Nucleus accumbens (tissue), 56 donors: Measurements from ENCODE around the gene IL1B.
"Not testable (repeated sequence)": the region's sequence is repeated elsewhere in the genome, so short reads cannot be mapped to it uniquely, and the experiment has no call there.

Source experiments
- DNase-seq, 56 donors: peaks; one replicate each; lab custom pipeline; 2025; lab: John Stamatoyannopoulos, UW

Gene IL1B

DNA sequence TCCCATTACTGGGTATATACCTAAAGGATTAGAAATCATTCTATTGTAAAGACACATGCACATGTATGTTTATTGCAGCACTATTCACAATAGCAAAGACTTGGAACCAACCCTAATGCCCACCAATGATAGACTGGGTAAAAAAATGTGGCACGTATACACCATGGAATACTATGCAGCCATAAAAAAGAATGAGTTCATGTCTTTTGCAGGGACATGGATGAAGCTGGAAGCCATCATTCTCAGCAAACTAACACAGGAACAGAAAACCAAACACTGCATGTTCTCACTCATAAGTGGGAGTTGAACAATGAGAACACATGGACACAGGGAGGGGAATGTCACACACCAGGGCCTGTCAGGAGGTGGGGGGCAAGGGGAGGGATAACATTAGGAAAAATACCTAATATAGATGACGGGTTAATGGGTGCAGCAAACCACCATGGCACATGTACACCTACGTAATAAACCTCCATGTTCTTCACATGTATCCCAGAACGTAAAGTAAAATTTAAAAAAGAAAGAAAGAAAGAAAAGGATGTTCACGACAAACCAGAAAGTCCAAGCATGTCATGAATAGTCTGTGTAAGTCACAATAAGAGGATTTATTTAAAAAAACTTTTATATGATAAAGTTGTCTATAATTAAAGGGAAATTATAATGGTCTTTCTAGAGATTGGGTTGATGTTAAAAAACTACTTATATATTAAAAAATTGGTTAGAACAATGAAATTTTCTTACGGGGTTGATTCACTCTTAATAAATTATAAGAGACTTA, 23.0 kb upstream of the IL1B start:
- DNase-seq = not testable (repeated sequence)

- DNase-seq = no peak
Measured at GRCh38 chr2:112850588-112850987, 14.0 kb upstream of the IL1B start.

GRCh38 chr2:112849956-112850355, 13.4 kb upstream of the IL1B start:
- DNase-seq = no peak

DNA sequence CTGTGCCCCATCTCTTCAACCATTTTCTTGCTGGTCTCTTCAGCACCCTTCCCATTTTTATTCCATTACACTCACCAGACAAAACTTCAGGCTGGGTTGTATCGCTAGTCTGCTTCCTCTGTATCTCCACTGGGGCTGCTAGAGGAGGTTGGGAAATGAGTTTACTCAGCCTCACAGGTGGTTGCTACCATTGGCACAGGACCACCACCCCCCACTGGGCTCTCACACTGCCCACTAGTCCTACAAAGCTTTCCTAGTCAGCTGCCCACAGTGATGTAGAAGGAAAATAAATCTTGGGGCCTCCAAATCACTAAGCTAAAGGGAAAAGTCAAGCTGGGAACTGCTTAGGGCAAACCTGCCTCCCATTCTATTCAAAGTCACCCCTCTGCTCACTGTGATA, 12.3 kb upstream of the IL1B start:
- no peak for DNase-seq

DNA sequence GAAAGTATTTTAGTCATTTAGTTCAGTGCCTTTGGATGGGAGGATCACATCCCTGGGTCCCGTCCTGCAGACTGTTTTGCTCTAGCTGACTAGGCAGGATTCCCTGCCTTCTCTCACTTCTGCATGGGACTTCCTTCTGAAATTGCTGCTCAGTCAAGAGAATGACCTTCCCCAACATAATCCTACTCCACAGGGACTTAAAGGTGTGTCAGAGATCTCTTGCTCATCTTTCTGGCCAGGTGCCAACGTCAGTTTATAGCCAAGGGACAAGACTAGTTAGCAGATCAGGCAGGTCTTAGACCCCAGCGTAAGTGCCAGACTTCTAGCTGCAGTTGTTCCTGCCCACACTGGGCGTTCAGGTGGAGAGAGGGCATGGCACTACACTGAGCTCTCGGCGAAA, 9.5 kb upstream of the IL1B start:
- no peak for DNase-seq

- no peak for DNase-seq
Measured at GRCh38 chr2:112843836-112844235, 7.3 kb upstream of the IL1B start.

DNA sequence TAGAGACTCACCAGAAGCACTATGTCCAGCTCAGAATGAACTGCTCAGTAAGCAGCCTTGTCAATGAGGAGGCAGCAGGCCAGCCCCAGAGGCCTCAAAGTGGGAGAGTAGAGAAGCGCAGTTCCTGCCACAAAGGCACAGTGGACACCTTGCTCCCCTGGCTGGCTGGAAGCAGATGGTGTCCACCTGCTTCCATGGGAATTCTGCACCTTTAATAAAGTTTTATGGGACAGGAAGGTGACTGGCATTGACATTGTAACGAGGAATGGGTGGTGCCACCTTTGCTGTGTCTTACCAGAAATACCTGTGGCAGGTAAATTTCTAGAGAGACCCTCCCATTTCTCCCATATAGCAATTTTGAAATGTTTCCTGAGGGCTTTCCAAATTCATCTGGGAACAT, 6.7 kb upstream of the IL1B start:
- no peak for DNase-seq

DNA sequence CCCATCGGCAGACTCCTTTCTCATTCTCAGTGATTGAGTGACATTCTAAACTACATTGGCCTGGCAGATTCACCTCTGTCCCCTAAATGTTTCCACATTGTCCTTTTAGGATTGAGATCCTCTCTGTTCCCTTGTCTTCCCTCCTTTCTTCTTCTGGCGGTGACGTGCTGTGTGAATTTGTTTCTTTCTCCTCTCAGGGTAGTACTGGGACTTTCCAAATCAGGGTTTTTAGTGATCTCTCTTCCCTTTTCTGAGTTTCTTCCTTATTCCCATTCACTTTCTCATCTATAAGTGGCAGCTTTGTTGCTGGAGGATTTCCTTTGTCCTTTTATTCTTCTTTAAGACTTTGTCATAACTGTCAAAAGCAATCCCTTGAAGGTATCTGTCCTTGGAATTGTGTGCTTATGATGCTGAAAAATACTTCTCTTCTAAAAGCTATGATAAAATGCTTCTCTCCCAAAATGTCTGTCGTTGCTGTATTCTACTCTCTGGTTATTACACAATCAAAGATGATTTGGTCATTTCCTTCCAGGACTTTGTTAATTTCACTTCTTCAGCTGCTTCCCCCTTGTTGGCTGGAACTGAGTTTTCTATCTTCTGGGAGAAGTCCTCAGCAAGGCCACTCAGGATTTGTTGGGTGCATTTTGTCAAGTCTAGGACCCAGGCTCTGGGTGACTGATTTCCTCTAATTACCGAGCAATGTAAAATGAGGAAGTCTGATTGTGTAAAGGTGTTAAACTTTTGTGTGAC, 4.9 kb upstream of the IL1B start:
- no peak for DNase-seq

DNA sequence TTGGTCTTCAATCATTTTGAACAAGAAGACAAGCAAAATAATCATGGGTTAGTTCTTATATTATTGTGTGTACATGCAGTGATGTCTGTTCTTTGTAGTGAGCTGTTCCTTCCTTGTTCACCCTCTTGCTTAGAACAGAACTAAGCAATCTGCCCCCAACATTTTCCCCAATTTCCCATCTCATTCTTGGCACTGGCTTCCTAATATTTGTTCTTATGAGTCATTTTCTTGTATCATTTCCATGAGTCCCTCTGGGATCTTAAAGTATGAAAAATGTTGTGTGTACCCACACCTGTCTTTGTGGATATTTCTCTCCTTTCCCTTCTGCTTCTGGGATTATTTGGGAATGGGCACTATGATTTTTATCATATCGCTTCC, 3.5 kb upstream of the IL1B start:
- DNase-seq = no peak

DNA sequence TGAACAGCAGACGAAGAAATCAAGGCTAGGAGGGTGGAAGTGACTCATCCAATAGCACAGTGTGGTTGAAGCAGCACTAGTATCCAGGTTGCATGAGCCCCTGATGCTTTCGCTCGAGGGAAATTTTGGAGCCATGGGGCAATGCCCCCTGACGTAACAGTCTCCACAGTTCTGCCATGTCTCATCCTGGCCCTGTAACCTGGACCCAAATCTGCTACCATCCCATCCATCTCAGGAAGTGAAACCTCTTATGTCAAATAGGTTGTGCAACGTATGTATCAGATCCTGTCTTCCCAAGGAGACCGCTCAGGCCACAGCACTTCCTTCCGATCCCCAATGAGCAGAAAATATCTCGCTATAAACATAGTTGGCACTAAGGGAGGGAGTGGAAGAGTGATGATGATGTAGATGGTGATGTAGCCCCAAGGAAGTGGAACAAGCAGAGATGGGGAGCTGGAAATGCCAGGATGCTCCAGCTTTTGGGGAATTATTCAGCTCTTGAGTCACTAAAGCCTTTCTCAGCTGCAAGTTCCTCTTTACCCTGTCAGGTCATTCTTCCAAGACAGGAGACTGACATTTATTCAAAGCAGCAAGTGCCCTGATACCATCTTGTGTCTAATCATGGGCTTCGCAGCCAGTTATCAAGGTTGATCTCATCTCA, 3.0 kb upstream of the IL1B start:
- no peak for DNase-seq

DNA sequence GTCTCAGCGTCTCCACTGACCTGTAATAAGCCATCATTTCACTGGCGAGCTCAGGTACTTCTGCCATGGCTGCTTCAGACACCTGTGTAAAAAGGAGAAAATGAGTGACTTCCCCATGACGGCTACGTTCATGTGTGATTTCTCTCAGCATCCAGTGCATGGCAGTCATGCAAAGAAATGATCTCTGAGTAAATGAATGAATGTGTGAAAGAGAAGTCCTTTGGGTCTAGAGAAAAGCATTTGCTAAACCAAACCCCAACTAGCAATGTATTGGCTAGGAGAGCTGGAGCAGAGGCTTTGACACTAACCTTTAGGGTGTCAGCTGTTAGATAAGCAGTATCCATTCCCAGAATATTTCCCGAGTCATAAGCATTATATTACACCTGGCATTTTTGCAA, 417 bp downstream of the IL1B start:
- no peak for DNase-seq

DNA sequence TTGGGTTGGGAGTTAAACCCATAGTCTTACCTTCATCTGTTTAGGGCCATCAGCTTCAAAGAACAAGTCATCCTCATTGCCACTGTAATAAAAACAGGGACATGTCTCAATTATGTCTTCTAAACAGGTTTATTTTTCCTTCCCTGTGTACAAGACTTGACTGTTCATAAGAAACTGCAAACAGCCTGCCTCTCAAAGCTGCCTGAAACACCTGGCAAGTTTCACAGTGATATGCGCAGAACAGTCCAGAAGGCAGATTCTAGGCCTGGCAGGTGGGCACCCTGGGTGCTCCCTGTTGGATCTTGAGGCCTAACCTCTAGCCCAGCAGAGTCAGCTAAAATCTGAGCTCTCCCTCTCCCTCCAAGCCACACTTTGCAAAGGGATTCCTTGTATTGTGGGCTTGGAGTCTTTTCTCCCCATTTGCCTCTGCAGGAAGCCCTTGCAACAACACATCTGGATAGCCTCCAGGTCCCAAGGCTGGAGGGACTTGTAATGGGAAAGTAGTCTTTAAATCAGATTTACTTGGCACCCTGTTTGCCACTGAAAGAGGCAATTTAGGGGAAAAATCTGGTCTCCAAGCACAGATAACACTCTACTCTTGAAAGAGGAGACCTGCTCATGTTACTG, 930 bp downstream of the IL1B start:
- no peak for DNase-seq

DNA sequence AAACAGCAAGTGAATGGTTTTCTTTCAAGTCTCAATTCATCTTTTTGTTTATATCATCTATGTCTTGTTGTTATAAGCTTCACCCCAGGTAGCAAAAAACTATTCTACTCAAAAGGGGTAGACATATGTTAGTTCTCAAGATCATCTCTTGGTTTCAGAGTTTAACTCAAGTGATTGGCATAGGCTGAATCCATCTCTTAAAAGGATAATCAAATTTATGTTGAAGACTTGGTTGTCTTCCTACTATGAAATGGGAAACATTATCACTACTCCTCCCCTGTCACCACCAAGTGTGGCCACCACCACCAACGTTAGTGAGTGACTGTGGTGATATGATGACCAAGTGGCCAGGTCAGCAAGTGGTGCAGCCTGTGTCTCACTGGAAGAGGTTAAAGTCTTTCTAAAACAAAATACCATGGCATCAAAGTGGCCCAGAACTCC, 1.5 kb downstream of the IL1B start:
- DNase-seq = no peak

DNA sequence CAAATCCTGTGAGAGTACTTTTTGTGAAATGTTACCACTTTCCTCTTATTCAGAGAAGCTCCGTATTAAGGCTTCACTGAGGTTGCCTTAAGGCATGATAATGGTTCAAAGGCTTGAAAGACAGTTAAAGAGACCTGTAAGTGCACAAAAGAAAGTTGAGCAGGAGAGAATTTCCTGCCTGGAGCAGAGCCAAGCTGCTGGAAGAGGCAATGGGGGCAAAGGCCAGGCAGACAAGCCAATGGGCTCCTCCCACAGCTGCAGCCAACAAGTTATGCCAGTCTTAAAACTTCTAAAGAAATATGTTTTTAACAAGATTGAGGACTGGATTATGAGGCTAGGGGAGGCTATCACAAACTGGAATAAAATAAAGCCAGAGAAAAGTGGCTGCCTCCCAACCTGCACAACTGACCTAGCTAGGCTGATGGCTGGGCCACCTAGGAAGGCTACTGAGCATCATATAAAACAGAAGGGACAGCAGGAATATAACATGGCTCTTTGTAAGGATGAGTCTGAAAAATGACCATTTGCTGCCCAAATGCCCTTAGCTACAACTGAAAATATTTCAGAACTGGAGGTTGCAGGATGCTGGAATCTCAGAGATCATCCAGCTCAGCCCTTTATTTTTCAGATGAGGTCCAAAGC, 2.1 kb downstream of the IL1B start:
- no peak for DNase-seq

DNA sequence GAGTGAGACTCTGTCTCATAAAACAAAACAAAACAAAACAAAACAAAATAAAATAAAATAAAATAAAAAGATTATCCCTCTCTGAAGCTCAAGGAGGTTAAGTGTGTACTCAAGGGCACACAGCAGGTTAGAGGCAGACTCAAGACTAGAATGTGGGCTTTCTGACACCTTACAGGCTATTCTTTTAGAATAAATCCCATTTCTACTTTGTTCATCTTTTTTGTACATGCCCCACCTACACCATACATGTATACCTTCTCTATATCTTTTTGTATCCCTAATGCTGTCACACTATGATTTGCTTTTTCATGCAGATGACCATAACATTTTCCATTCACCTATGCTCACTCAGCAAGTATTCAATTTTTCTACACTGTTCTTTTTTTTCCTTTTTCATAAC, 2.6 kb downstream of the IL1B start:
- no peak for DNase-seq

DNA sequence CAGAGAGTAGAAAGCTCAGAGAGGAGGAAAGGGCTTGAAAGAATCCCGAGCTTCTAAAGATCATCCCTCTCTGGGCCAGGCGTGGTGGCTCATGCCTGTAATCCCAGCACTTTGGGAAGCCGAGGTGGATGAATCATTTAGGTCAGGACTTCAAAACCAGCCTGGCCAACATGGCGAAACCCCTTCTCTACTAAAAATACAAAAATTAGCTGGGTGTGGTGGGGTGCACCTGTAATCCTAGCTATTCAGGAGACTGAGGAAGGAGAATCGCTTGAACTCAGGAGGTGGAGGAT, 3.0 kb downstream of the IL1B start:
- not testable (repeated sequence) for DNase-seq

- no peak for DNase-seq
Measured at GRCh38 chr2:112832841-112833638, 3.5 kb downstream of the IL1B start.

DNA sequence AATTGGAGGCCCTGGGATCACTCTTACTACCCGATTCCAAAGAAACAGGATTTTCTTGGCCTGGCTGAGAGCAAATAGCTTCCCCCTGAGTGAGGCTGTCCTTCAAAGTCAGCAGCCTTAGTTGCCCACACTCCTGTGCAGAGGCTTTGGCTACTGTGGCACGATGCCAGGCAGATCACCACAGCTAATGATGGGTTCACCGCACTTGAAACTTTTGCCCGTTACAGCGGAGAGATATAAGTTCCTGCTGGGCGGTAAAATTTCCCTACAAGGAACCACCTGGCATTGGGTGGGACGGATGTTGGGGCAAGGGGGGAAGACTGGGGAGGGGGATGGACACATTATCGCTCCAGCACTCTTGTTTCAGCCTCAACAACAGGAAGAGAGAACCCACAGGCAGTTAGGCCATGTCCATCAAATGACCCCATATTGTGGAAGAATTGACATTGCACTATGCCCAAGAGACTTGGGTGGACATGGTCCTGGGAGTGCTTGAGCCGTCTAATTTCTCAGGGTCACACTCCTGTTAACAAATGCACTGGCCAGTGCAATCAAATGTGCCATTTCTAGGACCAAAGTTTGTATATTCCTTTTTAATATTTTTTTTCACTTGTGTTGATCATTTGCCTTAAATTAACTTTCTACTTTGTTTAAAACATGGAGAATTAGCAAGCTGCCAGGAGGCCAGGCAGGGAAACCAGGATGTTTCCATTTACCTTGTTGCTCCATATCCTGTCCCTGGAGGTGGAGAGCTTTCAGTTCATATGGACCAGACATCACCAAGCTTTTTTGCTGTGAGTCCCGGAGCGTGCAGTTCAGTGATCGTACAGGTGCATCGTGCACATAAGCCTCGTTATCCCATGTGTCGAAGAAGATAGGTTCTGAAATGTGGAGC, 4.4 kb downstream of the IL1B start:
- no peak for DNase-seq

DNA sequence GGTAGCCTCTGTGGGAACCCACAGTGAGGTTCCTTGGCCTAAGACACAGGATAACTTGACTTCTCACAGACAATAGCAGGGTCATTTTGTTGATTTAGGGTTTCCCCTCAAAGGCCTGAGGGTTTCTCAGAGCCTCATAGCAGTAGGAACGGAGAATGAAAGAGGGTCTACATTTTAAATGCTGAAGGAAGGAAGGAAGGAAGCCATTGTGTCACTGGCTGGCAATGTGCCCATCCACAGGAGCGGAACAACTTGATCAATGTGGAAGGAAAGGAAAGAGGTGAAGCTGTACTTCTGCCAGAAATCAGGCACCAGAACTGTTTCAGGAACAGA, 5.1 kb downstream of the IL1B start:
- DNase-seq = peak in 1 of 56 donors; percentile 8
